Right renal pelvis (tissue), 4 donors: Measurements from ENCODE around the gene SMIM10L2A. TPM values are rescaled to one million over a fixed set of nuclear protein-coding genes. Genes with fewer than 3 reads are reported as not detected.
"Not testable (repeated sequence)": the region's sequence is repeated elsewhere in the genome, so short reads cannot be mapped to it uniquely, and the experiment has no call there.

Source experiments
- DNase-seq, 4 donors: peaks; one replicate each; pipeline ENCODE4 v3.0.0-alpha.2; 2013; ENCODE audit warnings: low read depth in 4 of 4, low spot score in 3 of 4, missing footprints in 1 of 4
- polyA plus RNA-seq, 4 donors: library from polyadenylated mRNA; unstranded; fragments of 120-200 nt; gene quantifications; one replicate each; pipeline ENCODE4 v1.2.1, GENCODE V29; 2013; ENCODE audit not compliant: insufficient read length in 4 of 4

Gene SMIM10L2A
- polyA plus RNA-seq, 4 donors: 10.6 to 11.4 (median 11.0) TPM

- peak; percentile 49 to 60 (median 56) for DNase-seq
Measured at GRCh38 chrX:135421537-135421931, 210 bp upstream of the SMIM10L2A start.

- DNase-seq: not testable (repeated sequence)
Measured at GRCh38 chrX:135422810-135423168, 1.0 kb downstream of the SMIM10L2A start.

GRCh38 chrX:135423173-135423864 is 1.6 kb downstream of the SMIM10L2A start:
- not testable (repeated sequence) for DNase-seq

DNA sequence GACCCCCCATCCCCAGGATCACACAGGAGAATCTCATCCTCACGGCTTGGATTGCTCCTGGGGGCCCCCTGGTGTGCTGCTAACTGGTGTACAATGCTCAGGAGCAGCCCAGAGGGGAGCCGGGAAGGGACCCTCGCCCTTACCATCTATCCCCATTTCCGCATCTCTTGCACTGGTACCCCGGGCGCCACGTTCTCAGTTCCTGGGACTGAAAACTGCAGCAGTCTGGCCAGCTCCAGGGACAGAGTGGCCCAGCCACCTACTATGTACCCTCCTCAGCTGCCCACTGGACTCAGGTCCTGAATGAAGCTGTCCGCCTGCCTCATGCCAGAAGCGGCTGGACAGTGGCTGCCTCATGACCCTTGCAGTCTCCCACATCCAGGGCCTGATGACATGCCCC is 2.7 kb downstream of the SMIM10L2A start:
- DNase-seq: no peak

- DNase-seq: no peak
Measured at GRCh38 chrX:135425026-135425965, 3.6 kb downstream of the SMIM10L2A start.

- DNase-seq: no peak
Measured at GRCh38 chrX:135429429-135429828, 7.7 kb downstream of the SMIM10L2A start.

DNA sequence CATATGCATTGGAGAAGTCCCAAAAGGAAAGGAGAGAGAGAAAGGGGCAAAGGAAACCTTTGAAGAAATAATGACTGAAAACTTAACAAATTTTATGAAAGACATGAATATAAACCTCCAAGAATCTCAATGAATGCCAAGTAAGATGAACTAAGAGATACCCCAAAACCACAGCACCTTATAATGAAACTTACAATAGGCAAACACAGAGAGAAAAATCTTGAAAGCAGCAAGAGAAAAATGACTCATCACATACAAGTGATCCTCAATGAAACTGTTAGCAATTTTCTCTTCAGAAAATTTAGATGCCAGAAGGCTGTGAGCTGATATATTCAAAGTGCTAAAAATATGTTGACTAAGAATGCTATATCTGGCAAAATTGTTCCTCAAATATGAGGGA is 10.1 kb downstream of the SMIM10L2A start:
- DNase-seq: no peak

DNA sequence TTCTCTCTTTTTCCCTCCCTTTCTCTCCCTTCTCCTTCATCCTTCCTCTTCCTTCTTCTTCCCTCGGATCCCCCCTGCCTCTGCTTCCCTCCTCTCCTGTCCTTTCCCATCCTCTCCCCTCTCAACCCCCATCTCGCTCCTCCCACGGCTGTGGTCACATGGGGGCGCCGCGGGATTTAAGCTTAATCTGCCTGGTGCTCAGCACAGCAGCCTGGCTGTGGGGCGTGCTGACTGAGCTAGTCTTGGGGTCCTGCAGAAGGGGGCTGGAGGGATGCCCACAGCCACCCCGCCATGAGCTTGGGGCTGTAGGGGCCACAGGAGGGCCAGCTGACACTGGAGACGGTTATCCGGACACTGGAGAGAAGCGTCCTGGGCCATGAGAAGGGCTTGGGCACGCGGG is 10.7 kb downstream of the SMIM10L2A start:
- DNase-seq: no peak

- no peak for DNase-seq
Measured at GRCh38 chrX:135432881-135433521, 11.3 kb downstream of the SMIM10L2A start.

DNA sequence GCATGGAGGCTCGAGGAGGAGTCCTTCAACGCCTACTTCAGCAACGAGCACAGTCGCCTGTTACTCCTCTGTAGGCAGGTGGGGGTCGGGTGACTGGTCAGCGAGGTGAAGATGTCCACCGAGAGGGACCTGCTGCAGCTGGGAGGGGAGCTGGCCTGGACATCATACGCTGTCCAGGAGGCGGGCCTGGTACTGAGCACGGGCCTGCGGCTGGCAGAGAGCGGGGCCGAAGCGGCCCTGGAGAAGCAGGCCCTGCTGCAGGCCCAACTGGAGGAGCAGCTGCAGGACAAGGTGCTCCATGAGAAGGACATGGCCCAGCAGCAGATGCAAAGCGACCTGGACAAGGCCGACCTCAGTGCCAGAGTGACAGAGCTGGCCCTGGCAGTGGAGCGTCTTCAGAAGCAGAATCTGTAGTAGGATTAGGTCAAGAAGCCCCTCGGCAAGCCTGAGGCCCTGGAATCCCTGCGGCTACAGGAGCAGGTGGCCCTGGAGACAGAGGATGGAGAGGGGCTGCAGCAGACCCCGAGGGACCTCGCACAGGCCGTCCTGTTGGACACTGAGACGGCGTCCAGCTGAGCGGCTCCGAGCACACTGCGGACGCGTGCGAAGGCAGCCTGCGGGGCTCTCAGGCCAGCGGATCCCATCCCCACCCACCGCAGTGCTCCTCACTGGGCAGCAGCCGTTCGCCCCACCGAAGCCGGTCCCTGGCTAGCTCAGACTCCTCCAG is 11.9 kb downstream of the SMIM10L2A start:
- no peak for DNase-seq

DNA sequence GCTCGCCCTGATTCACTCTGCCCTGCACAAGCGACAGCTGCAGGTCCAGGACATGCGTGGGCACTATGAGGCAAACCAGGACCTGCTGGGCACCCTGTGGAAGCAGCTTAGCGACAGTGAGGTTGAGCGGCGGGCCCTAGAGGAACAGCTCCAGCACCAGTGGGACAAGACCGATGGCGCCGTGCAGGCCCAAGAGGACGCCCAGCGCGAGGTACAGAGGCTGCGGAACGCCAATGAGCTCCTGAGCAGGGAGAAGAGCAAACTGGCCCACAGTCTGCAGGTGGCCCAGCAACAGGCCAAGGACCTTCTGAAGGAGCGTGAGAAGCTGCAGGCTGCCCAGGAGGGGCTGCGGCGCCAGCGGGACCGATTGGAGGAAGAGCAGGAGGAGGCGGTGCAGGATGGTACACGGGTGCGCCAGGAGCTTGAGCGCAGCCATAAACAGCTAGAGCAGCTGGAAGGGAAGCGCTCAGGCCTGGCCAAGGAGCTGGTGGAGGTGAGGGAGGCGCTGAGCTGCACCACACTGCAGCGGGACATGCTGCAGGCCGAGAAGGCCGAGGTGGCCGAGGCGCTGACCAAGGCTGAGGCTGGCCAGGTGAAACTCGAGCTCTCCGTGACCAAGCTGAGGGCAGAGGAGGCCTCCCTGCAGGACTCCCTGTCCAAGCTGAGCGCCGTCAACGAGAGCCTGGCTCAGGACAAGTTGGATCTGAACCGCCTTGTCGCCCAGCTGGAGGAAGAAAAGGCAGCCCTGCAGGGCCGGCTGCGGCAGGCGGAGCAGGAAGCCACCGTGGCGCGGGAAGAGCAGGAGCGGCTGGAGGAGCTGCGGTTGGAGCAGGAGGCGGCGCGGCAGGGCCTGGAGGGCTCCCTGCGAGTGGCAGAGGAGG is 12.8 kb downstream of the SMIM10L2A start:
- no peak for DNase-seq

DNA sequence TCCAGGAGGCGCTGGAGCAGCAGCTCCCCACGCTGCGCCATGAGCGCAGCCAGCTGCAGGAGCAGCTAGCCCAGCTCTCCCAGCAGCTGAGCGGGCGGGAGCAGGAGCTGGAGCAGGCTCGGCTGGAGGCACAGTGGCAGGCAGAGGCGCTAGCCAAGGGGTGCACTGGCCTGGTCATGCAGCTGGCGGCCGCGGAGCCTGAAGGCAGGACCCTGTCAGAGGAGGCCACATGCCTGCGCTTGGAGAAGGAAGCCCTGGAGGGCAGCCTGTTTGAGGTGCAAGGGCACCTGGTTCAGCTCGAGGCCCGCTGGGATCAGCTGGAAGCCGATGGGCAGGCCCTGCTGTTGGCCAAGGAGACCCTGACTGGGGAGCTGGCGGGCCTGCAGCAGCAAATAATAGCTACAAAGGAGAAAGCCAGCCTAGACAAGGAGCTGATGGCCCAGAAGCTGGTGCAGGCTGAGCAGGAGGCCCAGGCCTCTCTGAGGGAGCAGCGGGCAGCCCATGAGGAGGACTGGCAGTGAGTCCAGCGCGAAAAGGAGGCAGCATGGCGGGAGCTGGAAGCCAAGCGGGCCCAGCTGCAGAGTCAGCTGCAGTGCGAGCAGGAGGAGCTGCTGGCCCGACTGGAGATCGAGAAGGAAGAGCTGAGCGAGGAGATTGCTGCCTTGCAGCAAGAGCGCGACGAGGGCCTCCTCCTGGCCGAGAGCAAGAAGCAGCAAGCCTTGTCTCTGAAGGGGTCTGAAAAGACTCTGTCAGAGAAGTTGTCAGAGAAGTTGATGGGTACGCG is 13.6 kb downstream of the SMIM10L2A start:
- DNase-seq: no peak

DNA sequence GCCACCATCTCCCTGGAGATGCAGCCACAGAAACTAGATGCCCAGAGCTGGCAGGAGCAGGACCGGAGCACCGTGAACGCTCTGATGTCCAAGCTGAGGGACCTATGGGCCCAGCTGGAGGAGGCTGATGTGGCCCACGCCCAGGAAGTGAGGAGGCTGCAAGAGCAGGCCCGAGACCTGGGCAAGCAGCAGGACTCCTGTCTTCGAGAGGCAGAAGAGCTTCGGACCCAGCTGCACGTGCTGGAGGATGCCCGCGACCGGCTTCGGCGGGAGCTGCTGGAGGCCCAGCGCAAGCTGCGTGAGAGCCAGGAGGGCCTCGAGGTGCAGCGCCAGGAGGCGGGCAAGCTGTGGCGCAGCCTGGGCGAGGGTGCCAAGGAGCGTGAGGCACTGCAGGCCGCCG is 14.2 kb downstream of the SMIM10L2A start:
- DNase-seq: no peak

DNA sequence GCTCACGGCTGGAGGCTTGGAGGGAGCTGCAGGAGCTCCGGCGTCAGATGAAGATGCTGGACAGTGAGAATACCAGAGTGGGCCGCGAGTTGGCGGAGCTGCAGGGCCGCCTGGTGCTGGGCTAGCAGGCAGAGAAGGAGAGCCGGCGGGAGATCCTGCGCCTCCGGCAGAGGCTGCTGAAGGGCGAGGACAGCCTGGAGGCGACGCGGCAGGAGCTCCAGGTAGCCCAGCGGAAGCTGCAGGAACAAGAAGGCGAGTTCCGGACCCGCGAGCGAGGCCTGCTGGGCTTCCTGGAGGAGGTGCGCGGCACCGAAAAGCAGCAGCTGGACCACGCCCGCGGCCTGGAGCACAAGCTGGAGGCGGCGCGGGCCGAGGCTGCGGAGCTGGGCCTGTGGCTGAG is 14.7 kb downstream of the SMIM10L2A start:
- DNase-seq: no peak

DNA sequence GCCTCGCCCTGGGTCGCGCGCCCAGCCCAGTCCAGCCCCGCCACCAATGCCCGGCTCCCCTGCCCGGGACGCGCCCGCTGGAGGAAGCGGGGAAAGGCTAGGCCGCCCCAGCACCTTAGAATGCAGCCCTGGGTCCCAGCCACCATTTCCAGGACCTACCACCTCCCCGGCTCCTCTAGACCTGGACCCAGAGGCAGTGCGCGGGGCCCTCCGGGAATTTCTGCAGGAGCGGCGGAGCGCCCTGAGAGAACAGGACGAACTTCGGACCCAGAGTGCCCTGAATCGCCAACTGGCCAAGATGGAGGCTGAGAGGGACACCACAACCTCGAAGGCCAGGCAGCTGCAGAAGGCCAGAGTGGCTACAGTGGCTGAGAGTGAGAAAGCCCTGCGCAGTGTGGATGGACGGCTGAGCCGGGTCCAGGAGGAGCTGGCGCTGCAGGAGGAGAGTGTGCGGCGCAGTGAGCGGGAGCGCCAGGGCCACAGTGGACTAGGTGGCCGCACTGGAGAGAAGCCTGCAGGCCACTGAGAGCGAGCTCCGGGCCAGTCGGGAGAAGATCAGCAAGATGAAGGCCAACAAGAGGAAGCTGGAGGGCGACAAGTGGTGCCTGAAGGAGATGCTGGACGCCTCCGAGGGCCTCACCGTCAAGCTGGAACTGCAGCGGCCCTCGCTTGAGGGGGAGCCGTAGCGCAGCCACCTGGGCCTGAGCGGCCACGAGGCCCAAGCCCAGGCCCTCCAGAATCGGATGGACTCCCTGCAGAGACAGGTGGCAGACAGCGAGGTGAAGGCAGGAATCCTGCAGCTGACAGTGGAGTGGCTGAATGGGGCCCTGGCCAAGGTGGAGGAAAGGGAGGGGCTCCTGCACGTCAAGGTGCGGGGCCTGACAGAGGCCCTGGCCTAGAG is 15.5 kb downstream of the SMIM10L2A start:
- DNase-seq: no peak

DNA sequence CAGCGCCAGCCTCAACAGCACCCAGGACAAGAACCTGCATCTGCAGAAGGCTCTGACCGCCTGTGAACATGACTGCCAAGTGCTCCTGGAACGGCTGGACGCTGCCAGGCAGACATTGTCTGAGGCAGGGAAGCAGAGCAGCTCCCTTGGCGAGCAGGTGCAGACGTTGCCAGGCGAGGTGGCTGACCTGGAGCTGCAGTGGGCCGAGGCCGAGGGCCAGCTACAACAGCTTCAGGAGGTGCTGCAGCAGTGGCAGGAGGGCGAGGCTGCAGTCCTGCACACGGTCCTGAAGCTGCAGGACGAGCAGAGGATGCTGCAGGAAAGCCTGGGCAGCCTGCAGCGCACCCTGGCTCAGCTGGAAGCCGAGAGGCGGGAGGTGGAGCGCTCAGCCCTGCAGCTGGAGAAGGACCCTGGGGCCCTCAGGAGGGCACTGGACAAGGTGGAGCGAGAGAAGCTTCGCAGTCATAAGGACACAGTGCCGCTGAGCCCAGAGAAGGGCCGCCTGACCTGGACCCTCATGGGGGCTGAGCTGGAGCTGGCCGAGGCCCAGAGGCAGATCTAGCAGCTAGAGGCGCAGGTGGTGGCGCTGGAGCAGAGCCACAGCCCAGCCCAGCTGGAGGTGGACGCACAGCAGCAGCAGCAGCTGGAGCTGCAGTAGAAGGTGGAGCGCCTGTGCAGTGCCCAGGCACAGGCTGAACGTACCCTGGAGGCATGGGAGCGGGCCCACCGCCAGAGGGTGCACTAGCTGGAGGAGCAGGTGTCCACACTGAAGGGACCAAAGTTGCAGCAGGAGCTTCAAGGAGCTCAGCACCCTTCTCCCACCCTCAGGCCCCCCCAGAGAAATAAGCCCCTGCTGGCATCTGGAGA is 16.4 kb downstream of the SMIM10L2A start:
- DNase-seq: no peak

- no peak for DNase-seq
Measured at GRCh38 chrX:135438734-135439043, 16.9 kb downstream of the SMIM10L2A start.
